Left lobe of liver (tissue), 2 donors: ENCODE results near the gene LY6G6C. TPM values are rescaled to one million over a fixed set of nuclear protein-coding genes. Genes with fewer than 3 reads are reported as not detected.

Experiments used
- ATAC-seq: fragments of 200-7000 bp; cut with Tn5 transposase; one replicate; pipeline ENCODE4 v1.9.1; 2020; ENCODE audit warnings: mild to moderate bottlenecking, moderate library complexity
- DNase-seq: peaks from one replicate; pipeline ENCODE4 v3.0.0-alpha.2; 2020; ENCODE audit warnings: low spot score
- total RNA-seq: library from RNA; stranded (reverse); gene quantifications from one replicate; pipeline ENCODE4 v1.2.1, GENCODE V29; 2021
- donor health status: DM: no; HTN: no; CAD: no; lungs with moderate emphysema.
- donor health status: DM: no; HTN: yes; CAD: no.

LY6G6C gene
- total RNA-seq, 1 donor from 2014 or later, result not detected

DNA sequence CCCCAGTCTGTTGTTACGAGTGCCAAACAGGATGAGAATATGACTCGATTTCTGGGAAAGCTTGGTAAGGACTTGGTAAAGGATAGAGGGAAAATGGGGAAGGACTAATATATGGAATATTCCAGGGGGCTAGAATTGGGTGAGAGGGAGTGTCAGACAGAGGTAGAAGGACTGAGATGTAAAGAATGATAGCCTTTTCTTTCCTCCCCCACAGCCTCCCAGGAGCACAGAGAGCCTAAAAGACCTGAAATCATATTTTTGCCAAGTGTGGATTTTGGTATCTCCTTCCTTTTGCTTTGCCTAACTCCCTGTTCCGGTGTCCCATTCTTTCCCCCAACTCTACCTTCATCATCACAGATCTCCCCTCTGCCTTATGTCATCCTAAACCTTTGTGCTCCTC, 21.3 kb upstream of the LY6G6C start:
- ATAC-seq (no peak), DNase-seq (no peak)

DNA sequence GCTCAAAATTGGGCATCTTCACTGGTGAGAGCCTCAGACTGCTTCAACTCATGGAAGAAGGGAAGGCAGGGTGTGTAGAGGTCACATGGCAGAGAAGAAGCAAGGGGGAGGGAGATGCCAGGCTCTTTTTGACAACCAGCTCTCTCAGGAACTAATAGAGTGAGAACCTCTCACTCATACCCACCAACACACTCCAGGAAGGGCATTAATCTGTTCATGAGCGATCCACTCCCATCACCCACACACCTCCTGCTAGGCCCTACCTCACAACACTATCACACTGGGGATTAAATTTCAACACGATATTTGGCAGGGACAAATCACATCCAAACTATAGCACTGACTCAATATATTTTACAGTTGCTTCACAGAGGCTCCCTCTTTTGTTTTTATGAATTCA, 20.3 kb upstream of the LY6G6C start:
- no peak for DNase-seq
- no peak for ATAC-seq

DNA sequence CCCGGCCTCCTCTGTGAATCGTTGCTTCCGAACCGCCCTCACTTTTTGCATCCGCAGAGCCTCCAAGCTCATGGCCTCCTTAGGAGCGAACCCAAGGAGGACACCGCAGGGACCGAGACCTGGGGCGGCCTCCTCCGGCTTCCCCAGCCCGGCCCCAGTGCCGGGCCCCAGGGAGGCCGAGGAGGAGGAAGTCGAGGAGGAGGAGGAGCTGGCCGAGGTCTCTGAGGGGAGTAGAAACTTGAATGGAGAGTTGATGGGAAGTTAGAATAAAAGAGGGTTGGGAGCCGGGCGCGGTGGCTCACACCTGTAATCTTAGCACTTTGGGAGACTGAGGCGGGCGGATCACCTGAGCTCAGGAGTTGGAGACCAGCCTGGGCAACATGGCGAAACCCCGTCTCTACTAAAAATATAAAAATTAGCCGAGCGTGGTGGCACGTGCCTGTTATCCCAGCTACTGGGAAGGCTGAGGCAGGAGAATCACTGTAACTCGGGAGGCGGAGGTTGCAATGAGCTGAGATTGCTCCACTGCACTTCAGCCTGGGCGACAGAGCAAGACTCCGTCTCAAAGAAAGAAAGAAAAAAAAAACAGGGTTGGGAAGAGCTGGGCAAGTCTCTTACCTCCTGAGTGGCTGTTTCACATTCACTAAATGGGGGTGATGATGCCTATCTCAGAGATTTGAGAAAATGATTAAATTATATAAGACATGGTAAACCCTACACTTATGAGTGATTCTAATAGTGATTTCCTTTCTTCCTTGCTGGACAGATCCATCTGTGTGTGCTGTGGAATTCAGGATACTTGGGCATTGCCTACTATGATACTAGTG, 19.1 kb upstream of the LY6G6C start:
- no peak for DNase-seq
- no peak for ATAC-seq

DNA sequence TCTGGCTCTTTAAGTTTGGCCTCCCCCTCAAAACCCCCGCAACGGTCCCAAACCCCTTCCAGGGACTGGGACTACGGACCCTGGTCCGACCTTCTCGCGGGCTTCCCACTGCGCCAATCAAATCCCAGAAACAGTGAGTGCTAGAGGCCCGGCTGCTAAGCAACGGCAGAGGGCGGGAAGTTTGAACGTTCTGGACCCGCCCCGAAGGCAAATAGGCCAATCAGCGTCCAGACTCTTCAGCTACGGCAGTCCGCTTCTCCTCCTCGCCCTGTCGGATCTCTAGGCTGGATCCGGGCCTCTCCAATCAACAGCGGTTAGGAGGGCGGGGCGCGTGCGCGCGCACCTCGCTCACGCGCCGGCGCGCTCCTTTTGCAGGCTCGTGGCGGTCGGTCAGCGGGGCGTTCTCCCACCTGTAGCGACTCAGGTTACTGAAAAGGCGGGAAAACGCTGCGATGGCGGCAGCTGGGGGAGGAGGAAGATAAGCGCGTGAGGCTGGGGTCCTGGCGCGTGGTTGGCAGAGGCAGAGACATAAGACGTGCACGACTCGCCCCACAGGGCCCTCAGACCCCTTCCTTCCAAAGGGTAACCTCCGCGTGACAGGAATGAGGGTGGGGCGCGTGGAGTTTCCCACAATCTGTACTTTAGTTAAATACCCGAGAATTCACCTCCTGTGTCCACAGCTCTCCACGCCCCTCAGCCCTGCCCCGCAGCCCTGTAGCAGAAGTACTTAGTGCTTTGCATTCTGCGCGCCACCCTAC, 18.3 kb upstream of the LY6G6C start, which contains the start of gene MSH5:
TSS of gene MSH5 (plus strand) at position 367 of the 758 bp plus-strand sequence. CDS start 462 bp downstream, outside the sequence.
- ATAC-seq (peak; percentile 84), DNase-seq (peak; percentile 99)

DNA sequence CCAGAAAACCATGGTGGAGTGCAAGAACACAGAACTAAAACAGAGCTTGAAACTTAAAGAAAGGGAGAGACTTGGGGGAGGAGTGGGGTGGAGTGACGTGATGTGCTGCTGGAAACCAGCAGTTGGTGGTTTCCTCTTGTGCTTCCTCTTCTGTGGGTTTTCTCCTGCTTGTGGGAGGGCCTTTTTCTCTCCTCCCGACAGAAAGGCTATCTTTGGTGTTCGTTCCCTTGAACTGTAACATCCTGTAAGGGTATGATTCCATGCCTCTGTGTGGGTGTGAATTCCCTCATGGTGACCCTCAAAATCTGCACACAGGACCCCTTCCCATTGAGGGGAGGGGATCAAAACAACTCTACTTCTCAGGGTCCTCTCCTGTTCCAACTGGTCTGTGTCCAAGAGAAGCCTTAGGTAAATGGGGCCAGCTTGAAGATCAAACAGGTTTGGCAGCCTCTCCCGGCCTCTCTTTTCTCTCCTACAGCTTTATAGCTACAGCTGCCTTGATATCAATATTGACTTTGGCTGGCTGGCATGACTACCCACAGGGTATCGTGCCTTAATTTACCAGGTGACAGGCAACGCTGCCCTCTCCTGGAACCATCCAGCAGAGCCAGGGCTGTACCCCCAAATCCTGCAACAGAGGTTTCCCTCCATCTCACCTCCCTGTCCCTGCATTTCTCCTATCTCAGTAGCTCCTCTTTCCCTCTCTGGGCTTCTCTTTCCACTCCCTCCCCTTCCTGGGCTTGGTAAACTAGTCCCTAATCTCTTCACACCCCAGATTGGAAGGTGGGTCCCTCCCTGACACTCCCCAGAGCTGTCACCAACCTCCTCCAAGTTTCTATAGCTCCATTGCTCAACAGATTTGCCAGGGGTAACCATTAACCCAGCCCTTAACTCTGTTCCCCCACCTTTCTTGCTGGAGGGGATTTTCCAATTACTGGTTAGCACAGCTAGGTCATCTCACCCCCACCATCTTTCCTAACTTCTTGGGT, 16.7 kb upstream of the LY6G6C start:
- DNase-seq (no peak), ATAC-seq (peak; percentile 20)

DNA sequence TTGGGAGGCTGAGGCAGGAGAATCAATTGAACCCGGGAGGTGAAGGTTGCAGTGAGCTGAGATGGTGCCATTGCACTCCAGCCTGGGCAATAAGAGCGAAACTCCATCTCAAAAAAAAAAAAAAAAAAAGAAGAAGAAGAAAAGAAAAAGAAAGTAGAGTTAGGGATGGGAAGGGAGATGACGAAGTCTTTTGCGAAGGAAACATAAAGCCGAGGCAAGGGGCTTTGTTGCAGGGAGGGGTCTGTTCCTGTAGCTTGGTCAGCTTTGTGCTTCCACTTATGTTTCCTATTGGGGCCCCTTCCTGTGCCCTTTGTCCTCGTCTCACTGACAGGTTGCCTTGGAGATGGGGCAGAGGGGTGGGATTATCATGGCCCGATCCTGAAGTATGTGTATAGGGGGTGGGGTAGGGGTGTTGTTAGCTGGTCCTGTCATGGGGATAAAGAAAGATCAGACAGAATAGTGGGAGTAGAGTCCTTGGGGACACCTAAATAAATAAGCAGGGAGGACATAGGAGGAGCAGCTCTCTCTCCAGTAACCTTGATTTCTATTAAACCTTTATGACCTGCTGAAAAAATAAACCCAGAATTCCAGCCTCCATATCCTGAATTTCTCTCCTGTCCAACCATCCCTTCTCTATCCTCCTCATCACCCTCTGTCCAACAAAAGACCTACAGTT, 15.9 kb upstream of the LY6G6C start:
- no peak for DNase-seq
- no peak for ATAC-seq

DNA sequence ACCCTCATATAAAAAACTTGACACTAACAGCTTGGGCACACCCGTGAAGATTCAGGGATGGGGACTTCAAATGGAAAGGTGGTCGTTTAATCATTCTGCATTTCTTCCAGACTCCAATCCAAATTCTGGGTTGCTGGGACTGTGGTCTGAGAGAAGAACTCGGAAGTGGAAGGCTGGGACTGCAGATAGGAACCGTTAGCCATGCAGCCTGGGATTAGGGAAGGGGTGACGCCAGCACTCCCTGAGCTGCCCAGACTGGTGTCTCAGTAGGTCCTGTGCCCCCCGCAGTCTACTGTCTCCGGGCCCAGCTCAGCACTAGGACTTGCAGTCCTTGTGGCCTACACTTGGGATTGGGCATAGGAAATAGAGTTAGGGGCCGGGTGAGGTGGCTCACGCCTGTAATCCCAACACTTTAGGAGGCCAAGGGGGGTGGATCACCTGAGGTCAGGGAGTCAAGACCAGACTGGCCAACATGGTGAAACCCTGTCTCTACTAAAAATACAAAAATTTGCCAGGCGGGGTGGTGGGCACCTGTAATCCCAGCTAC, 15.3 kb upstream of the LY6G6C start:
- ATAC-seq (no peak), DNase-seq (no peak)

DNA sequence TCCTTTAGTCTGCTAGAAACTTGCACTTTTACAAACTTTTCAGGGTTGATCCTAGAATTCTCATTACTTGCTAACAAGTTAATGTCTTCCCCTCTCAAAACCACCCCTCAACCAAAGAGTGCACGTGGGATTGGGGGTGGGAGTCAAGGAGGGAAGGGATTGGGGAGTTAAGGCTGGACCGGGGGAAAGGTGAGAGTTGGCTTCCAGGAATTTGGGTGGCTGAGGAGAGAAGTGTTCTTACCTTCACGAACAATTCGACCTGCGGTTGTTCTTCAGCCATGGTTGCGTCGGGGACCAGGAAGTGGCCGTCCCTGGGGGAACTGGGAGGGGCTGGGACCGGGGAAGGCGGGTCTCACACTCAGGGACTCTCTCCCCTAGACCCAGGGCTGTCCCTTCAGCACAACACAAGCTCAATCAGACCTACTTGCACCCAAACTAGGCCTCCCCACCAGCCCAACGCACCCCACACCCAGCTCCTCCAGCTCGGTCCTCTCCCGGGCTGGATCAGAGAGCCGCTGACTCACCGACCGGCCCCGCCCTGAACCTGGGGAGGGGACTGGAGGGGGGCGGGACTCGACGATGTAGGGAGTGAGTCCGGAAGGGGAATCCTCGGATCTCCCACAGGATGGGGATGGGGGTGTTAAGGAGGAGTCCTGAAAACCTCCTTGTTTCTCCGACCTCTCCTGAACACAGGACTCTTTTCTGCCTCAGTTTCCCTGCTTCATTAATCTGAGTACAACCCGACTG, 14.6 kb upstream of the LY6G6C start, which contains the start of gene CLIC1:
TSS of gene CLIC1 (minus strand) at position 510 of the 747 bp plus-strand sequence. CDS start at position 280, 230 bp downstream.
- DNase-seq (peak; percentile 81), ATAC-seq (peak; percentile 57)

DNA sequence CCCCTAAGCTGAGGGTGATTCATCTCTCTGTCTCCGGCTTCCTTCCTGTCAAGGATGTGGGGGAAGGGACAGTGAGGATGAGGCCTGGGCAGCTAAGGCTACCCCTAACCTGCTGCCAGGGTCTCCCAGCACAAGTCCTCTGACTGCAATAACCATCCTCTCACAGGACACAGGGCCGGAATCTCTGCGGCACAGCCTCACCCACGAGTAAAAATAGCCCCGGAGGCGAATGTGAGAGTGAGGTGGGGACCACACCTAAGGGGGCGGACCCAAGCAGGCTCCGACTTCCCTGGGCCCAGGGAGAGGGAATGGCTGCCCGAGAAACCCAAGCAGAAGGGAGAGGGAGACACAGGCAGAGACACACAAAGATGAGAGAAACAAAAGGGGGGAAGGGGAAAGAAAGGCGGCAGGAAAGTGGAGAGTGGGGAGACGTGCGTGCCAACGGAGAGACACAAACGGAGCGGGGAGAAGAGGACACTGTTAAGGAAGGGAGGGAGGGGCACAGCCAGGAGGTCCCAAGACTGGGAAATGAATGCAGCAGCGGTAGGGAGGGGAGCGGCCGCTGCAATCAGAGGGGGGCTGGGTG, 13.4 kb upstream of the LY6G6C start:
- DNase-seq, result no peak
- no peak for ATAC-seq

DNA sequence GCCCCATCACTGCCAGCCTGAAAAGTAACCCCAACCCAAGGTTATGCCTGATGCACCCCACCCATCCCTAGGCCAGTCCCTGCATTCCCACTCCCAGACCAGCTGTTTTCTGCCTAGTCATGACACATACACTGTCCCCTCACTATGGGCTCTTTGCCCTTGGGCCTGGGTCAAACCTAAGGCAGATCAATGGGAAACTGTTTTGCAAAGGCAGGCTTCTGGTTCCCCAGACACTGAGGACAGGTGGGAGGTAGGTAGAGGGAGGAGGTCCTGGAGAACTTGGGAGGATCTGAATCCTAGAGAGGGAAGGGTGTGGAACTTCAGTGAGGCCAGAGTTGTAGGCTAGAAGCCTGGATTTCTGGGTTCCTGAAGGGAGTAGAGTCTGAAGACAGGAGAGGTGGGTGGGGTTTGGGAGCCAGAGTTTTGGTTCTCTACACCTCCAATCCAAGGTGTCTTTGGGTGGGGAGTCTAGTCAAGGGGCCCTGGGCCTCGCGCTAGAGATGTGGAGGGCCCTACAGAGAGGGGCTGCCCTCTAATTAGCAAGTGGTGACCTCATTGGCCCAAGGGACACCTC, 12.8 kb upstream of the LY6G6C start:
- DNase-seq, result no peak
- ATAC-seq, result no peak

DNA sequence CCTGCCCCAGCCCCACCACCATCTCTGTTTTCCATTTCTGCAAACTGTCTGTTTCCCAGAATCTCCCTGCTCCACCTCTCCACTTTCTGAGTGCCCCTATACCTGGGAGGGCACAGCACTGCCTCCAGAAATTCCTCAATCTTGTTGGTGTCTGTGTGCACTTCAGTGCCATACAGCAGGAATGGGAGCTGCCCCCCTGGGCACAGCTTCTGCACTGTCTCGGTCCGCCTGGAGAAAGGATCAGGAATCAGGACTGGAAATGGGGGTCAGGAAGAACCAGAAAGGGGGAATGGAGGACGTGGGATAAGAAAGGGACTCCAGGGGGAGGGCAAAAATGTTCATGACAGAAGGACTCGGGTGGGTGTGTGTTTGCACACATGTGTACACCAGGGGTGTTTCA, 12.2 kb upstream of the LY6G6C start:
- DNase-seq, result no peak
- no peak for ATAC-seq

DNA sequence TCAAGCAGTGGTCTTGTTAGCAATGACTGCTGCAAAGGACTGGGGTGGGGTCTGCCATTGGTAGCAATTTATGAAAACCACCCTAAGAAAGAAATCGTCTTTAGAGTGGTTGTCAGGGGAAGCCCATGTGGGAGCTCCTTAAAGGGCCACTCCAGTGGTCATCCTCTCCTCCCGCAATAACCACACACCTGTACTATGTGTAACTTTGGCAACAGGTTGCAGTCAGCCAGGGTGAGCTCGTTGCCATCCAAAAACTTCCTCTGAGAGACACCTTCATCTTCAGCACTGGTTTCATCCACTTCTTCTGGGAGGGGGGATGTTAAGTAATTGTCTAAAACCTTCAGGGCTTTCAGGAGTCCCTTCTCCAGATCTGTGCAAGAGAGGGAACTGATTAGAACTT, 10.5 kb upstream of the LY6G6C start:
- DNase-seq (no peak), ATAC-seq (no peak)

DNA sequence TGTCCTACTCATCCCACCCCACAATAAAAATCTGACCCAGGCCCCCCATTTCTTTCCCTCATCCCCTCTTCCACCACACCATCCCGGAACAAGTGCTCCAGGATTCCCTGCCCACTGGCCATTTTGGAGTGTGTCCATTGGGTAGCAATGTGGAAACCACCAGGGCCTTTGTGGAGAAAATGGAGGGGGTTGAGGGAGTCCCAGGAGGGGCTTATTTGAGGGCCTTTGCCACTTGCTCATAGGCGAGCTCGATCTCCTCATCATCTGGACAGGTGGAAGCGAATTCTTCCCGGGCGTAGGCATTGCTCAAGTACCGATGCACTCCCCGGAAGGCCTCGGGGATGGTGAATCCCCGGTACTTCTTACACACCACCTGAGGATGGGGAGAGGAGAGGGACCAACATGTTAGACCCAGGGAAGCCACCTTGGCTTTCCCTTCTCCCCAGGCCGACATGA, 9.1 kb upstream of the LY6G6C start:
- no peak for DNase-seq
- no peak for ATAC-seq

DNA sequence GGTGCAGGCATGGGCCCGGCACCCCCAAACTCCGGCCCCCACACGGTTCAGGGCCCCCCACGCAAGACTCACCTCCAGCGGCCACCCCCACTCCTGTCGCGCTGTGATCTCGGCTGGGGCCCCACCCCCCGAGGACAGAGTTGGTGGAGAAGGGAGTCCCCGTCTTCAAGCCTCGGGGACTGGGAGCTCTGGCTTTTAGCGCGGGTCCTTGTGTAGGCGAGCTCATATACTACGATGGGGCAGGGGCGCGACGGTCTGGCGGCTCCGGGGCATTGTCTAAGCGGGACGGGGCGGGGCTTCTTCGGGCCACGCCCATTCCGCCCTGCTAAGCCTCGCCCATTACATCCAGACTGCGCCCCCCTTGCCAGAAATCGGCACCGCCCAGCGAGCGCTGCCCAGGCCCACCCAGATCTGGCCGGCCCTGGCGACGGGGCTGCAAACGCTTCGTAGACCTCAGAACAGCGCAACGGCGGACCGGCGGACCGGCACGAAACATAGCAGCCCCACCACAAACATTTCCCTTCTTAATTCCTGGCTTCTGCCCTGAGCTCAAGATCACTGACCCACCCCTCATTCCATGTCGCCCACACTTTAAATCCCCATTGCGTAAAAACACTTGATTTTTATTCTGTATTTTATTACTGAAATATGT, 8.6 kb upstream of the LY6G6C start:
- peak; percentile 76 for ATAC-seq

DNA sequence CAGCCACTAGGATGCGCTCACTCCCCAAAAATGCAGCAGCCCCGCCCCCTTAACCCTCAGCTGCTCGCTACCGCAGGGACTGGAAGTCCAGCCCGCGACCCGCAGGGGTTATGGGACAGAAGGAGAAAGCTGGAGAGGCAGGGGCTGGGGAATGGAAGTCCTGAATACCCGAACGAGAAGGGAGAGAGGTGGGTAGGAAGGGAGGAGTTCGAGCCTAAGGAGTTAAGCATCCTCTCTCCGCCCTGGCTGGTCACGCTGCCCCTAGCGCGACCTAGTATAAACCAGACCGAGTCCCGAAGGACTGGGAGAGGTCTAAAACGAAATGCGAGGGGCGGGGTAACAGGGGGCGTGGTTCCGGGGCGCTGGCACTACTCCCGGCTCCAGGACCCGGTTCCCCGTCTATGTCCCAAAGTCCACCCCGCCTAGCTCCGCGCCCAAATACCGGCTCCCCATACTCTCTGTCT, 8.0 kb upstream of the LY6G6C start:
- ATAC-seq (peak; percentile 92), DNase-seq (peak; percentile 93)

More for the DNA sequence above, 8.6 kb upstream of the LY6G6C start:
- peak; percentile 84 for DNase-seq

DNA sequence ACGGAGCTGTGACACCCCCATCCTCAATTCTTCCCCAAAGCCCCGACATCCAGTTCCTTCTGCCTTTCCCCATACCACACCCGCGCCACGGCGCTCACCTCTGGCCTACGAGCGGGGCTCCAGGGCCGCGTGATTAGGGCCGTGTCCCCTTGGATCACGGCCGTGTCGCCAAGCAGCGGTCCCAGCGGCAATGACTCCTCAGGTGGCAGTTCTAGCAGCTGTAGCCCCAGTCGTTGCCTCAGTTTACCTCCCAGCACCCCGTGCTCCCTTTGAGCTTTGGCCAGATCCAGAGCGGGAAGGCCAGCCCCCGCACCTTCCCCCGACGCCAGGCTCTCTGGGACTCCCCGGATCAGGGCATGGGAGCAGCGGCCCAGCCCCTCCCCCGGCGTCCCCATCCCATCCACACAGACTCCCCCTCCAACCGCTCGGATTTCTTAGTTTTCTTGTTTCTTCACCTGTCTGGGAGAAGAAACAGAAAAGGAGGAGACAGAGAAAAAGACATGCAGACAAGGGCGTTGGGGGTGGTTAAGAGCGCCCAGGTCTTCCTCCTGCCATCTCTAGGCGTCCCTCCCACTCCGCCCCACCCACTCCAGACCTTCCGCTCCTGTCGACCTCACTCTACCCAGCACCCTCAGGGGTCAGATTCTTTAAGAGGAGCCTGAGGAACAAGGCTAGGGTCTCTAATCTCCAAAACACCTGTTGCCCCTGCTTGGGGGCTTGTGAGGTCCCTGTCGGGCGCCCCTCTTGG, 7.4 kb upstream of the LY6G6C start, which contains the start of gene DDAH2:
TSS of gene DDAH2 (minus strand) at position 533 of the 748 bp plus-strand sequence. CDS start at position 395, 138 bp downstream.
- DNase-seq (no peak), ATAC-seq (peak; percentile 33)
